A673 (cell line): ENCODE measurements around the gene CFAP410. TPM values are rescaled to one million over a fixed set of nuclear protein-coding genes. Genes with fewer than 3 reads are reported as not detected.

Source experiments
- Bru-seq: library from RNA; stranded (reverse); fragments of 400-500 nt; gene quantifications from one replicate; lab custom pipeline; 2021; lab: Mats Ljungman, UMichigan
- BruChase-seq, 2 experiments: library from RNA; stranded (reverse); fragments of 400-500 nt; gene quantifications; one replicate each; lab custom pipeline; 2021; lab: Mats Ljungman, UMichigan
- BruUV-seq: library from RNA; stranded (reverse); fragments of 400-500 nt; replicated peaks from 2 replicates; lab custom pipeline; 2021; lab: Mats Ljungman, UMichigan
- CTCF ChIA-PET: fragments of 300-600 bp; sonication (Branson Sonifier 250); formaldehyde crosslinking; loops from one replicate; lab custom pipeline; 2022; ENCODE audit warnings: antibody characterized with exemption; lab: Charles Lee
- POLR2A ChIA-PET: fragments of 300-600 bp; sonication (Branson Sonifier 250); formaldehyde crosslinking; loops from one replicate; lab custom pipeline; 2022; ENCODE audit warnings: antibody characterized with exemption; ENCODE audit not compliant: low non-redundant PET; lab: Charles Lee
- DNase-seq: peaks from one replicate; pipeline ENCODE4 v3.0.0-alpha.2; 2015; ENCODE audit warnings: low spot score
- H3K27ac ChIP-seq: fragments of 200-600 bp; sonication (generic); 2 replicates; pipeline ENCODE4 v1.5.1; 2016; ENCODE audit warnings: mixed run types, low read depth, mild to moderate bottlenecking, mixed read lengths, antibody characterized with exemption, low read length; ENCODE audit not compliant: poor library complexity, severe bottlenecking
- H3K27me3 ChIP-seq: fragments of 200-600 bp; sonication (generic); replicated peaks from 2 replicates; pipeline ENCODE4 v1.6.1; 2017; ENCODE audit warnings: mixed run types, low read depth, mild to moderate bottlenecking, mixed read lengths, antibody characterized with exemption, low read length; ENCODE audit not compliant: insufficient read depth, poor library complexity
- H3K36me3 ChIP-seq: fragments of 200-600 bp; sonication (generic); 2 replicates; pipeline ENCODE4 v1.6.1; 2016; ENCODE audit warnings: mixed run types, mild to moderate bottlenecking, mixed read lengths, antibody characterized with exemption, low read length; ENCODE audit not compliant: insufficient read depth, poor library complexity, severe bottlenecking
- H3K4me1 ChIP-seq: fragments of 200-600 bp; sonication (generic); 2 replicates; pipeline ENCODE4 v1.6.1; 2017; ENCODE audit warnings: mixed run types, mild to moderate bottlenecking, mixed read lengths, antibody characterized with exemption, low read length; ENCODE audit not compliant: insufficient read depth, poor library complexity, severe bottlenecking
- H3K4me3 ChIP-seq: fragments of 200-600 bp; sonication (generic); 2 replicates; pipeline ENCODE4 v1.5.1; 2016; ENCODE audit warnings: low read depth, mixed run types, mild to moderate bottlenecking, mixed read lengths, low read length; ENCODE audit not compliant: poor library complexity, severe bottlenecking
- H3K9me3 ChIP-seq: fragments of 200-600 bp; sonication (generic); 2 replicates; pipeline ENCODE4 v1.6.1; 2016; ENCODE audit warnings: mixed run types, low read depth, mild to moderate bottlenecking, mixed read lengths, antibody characterized with exemption, low read length; ENCODE audit not compliant: poor library complexity, severe bottlenecking
- CTCF ChIP-seq: fragments of 300-800, 200-600 bp; sonication (generic); conservative IDR thresholded peaks from 2 replicates; pipeline ENCODE4 v1.5.1; 2017; ENCODE audit warnings: low read depth, mild to moderate bottlenecking, antibody characterized with exemption, low read length, moderate library complexity, mixed read lengths
- EZH2 ChIP-seq: fragments of 200-600 bp; sonication (generic); IDR thresholded peaks from 2 replicates; pipeline ENCODE4 v1.6.1; 2017; ENCODE audit warnings: borderline replicate concordance, low read depth, mild to moderate bottlenecking, mixed read lengths, antibody characterized with exemption, low read length; ENCODE audit not compliant: poor library complexity, severe bottlenecking
- intact Hi-C: fragments of 100-400 bp; cut with micrococcal nuclease; formaldehyde crosslinking; loops from one replicate; pipeline ENCODE4 v1.10.0; 2022; ENCODE audit not compliant: unreplicated experiment
- long read RNA-seq: library from polyadenylated mRNA; stranded (forward); transcript quantifications from one replicate; pipeline ENCODE4 v2.0.0, GENCODE V29; 2022
- total RNA-seq: library from RNA; stranded (reverse); gene quantifications from 2 replicates; pipeline ENCODE4 v1.2.3, GENCODE V29; 2021

Gene CFAP410
- total RNA-seq (13.3 and 14.0 TPM in 2 replicates), Bru-seq, nascent RNA (percentile 49 among the genes with signal in this experiment), BruChase-seq, experiment 1, labeled RNA remaining after a 2-hour chase (percentile 52 among the genes with signal in this experiment), BruChase-seq, experiment 2, labeled RNA remaining after a 6-hour chase (percentile 53 among the genes with signal in this experiment)
- long read RNA-seq, partial matches to known transcripts: 6 of 15 reads
- long read RNA-seq, other reads (novel, unspliced or antisense): 9 of 15 reads

- TF ChIP-seq EZH2 (no peak), CTCF (no peak)
- BruUV-seq: TSS peak; percentile 85
- intact Hi-C loops: no loop called here
Measured at GRCh38 chr21:44338971-44339910, at the start of gene CFAP410. Gene CFAP410, minus strand, starts transcription at chr21:44339390. Its CDS starts 196 bp downstream, at chr21:44339194.

GRCh38 chr21:44384968-44385367 lies 45.8 kb upstream of the CFAP410 start:
- Histone ChIP-seq H3K27me3 (no peaks in the 10 kb centered on the region), H3K36me3 (no peaks in the 10 kb centered on the region), H3K4me3 (no peak overlapping the region), H3K27ac (no peak overlapping the region), H3K9me3 (peaks cover 12% of the 10 kb centered on the region), H3K4me1 (no peaks in the 10 kb centered on the region)
- ChIA-PET POLR2A (no interaction called here), CTCF (no interaction called here)
- no peak for DNase-seq
- TF ChIP-seq CTCF (no peak), EZH2 (no peak)
- no TSS peak for BruUV-seq
- intact Hi-C loops: no loop called here

More at GRCh38 chr21:44338971-44339910, at the start of gene CFAP410:
- Histone ChIP-seq H3K27me3 (no peaks in the 10 kb centered on the region), H3K4me3 (peak within 1 kb of the TSS; percentile 62), H3K27ac (peak within 1 kb of the TSS; percentile 98), H3K9me3 (no peaks in the 10 kb centered on the region), H3K36me3 (no peaks in the 10 kb centered on the region), H3K4me1 (peaks cover 6% of the 10 kb centered on the region)
- ChIA-PET CTCF (interaction anchor here (0.8 kb wide), 1 partner anchor 41 kb away, joined by 3 read pairs; no protein-coding TSS in a partner anchor), POLR2A (interaction anchor here (1.1 kb wide), 1 partner anchor 586 kb away, joined by 10 read pairs; no protein-coding TSS in a partner anchor)
- DNase-seq: peak; percentile 96

GRCh38 chr21:44383216-44383615 lies 44.0 kb upstream of the CFAP410 start:
- CTCF ChIA-PET: no interaction called here
- no peak for DNase-seq
- intact Hi-C loops: no loop called here
- Histone ChIP-seq H3K36me3 (no peaks in the 10 kb centered on the region), H3K9me3 (peaks cover 12% of the 10 kb centered on the region), H3K4me3 (no peak overlapping the region), H3K4me1 (no peaks in the 10 kb centered on the region), H3K27ac (no peak overlapping the region), H3K27me3 (no peaks in the 10 kb centered on the region)
- TF ChIP-seq CTCF (no peak), EZH2 (no peak)
- BruUV-seq: no TSS peak
- POLR2A ChIA-PET: no interaction called here
